Inferior parietal cortex (tissue), 1 donor: ENCODE results near the gene OR8B2.
A peak's percentile ranks its signal among the peaks of the same experiment; 100 is the strongest.
"Not testable (repeated sequence)": the region's sequence is repeated elsewhere in the genome, so short reads cannot be mapped to it uniquely, and the experiment has no call there.

Experiments used
- DNase-seq: peaks from one replicate; pipeline ENCODE4 v3.0.0-alpha.2; 2016; ENCODE audit errors: extremely low spot score

The OR8B2 gene

GRCh38 chr11:124384399-124384798 is at the start of gene OR8B2:
TSS of gene OR8B2 (minus strand) at chr11:124384499. CDS start at chr11:124383343, 1,156 bp downstream.
- DNase-seq = no peak

GRCh38 chr11:124429599-124429998 is 45.3 kb upstream of the OR8B2 start:
- DNase-seq = no peak

DNA sequence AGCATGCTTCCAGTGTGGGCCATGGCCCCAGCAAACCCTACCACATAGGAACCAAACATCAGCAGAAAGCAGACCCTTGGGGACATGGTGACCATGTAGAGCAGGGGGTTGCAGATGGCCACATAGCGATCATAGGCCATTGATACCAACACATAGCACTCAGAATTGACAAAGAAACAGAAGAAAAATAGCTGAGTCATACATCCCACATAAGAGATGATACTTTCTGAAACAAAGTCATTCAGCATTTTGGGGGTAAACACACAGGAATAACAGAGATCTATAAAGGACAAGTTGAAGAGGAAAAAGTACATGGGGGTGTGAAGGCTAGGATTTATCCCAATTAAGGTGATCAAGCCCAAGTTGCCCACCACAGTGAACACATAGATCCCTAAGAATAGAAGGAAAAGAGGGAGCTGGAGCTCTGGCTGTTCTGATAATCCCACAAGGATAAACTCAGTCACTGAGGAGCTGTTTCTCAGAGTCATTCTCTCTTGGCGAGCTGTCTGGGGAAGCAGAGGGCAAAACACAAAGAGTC is 40.2 kb upstream of the OR8B2 start, which contains the start of gene OR8B4:
Gene OR8B4, minus strand, starts transcription at position 488 of the 538 bp plus-strand sequence. Its CDS starts 0 bp downstream, at position 488.
- DNase-seq = no peak

GRCh38 chr11:124421043-124421442 is 36.7 kb upstream of the OR8B2 start:
- no peak for DNase-seq

DNA sequence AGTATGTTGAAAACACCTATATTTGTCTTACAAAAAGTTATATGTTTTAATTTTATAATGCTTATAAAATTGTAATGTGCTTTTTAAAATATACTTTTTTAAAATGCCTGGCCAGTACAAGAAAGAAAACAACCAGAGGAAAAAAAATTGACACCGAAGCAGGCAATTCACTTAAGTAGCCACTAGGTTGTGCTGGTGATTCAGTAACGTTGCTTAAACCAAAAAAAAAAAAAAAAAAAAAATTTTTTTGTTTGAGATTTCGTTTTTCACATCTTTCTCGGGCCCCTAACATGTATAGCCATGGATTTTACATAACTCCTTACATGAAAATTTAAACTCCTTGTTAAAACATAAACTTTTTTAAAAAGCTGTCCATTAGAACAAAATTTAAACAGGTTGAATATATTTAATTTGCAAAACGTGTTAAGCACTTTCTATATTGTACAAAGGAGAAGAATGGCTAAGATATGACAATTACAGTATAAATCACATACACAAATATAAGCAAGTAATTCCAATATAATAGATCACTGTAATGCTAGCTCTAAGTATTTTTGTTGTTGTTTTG is 31.1 kb upstream of the OR8B2 start:
- DNase-seq = peak; percentile 60

- DNase-seq = no peak
Observed at GRCh38 chr11:124409906-124410305, 25.6 kb upstream of the OR8B2 start.

- DNase-seq = no peak
Observed at GRCh38 chr11:124405581-124405980, 21.3 kb upstream of the OR8B2 start.

- DNase-seq = not testable (repeated sequence)
Observed at GRCh38 chr11:124403186-124403585, 18.9 kb upstream of the OR8B2 start.

DNA sequence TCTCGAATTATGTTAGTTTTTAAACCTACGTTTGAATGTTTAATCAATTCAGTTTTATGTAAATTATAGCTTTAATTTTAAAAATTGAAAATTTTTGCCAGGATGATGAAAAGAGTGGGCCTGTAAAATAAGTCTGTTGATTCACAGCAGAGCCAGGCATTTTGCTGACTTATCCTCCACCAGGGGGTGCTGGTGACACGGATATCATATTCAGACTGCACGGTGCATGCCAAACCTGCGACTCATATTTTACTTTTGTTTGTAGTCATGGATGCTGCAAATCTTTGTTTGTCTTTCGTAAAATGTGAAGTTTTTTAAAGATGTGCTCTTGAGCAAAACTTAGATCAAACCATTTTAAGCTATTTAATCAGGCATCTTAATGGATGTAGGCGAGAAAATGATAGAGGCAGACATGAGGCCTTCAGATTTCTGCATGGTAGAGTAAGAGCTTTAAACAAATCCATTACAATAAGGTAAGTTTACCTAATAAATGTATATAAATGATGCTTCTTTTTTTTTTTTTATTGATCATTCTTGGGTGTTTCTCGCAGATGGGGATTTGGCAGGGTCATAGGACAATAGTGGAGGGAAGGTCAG is 18.1 kb upstream of the OR8B2 start:
- peak; percentile 71 for DNase-seq

GRCh38 chr11:124398924-124399323 is 14.6 kb upstream of the OR8B2 start, which contains the start of gene OR8B3:
TSS of gene OR8B3 (minus strand) at chr11:124399024. CDS start at chr11:124397351, 1,673 bp downstream.
- DNase-seq = no peak

GRCh38 chr11:124396847-124397246 is 12.5 kb upstream of the OR8B2 start:
- DNase-seq = not testable (repeated sequence)

- no peak for DNase-seq
Observed at GRCh38 chr11:124394408-124394807, 10.1 kb upstream of the OR8B2 start.

GRCh38 chr11:124382857-124383256 is 1.4 kb downstream of the OR8B2 start:
- not testable (repeated sequence) for DNase-seq

DNA sequence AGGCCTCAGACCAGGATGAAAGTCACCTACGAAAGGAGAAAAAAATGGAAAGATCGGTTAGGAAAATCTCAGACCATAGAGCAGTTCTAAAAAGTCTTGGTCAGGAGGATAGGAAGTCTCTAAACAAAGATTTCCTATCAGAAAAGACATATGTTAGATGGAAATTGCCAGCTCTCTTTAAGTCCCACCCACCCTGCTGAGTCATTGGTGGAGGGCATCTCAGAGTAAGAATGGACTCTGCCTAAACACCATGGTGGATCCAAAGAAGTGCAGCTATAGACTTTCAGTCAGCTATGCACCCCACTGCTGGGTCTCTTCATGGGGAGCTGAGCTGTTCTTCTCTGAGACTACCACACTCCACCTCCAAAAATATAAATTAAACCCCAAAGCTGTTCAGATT is 3.7 kb downstream of the OR8B2 start:
- DNase-seq = no peak

DNA sequence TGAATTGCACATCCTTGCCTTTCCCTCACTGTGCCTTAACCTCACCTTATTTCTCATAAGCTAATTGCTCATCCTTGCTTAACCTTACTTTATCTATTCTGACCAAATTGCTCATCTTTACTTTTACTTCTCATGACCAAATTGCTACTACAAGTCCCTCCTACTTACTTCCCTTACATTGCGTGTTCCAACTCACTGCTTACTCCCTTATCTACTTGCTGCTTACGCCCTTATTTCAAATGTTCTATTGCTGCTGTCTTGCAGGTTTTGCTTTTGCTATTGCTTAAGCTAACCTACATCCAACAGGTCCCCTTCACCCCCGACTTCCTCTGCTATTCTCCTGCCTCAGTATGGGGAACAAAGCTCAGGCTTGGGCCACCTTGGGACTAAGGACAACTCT is 8.0 kb downstream of the OR8B2 start:
- DNase-seq = no peak

- DNase-seq = peak; percentile 7
Observed at GRCh38 chr11:124359566-124359965, 24.7 kb downstream of the OR8B2 start.

- no peak for DNase-seq
Observed at GRCh38 chr11:124346311-124346955, 37.9 kb downstream of the OR8B2 start.

DNA sequence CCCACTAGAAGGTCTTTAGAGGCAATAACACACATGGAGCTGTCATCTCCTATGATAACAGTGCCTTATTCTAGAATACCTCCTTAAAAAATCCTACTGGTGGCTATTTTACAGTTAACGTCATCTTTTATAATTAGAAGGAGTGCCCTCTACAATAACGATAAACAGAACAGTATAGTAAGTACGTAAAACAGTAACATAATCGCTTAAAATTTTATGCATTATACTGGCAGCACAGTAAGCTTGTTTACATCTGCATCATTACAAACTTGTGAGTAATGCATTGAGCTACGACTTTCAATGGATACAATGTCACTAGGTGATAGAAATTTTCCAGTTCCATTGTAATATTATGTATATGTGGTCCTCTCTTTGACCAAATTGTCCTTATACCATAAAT is 40.0 kb downstream of the OR8B2 start:
- no peak for DNase-seq

GRCh38 chr11:124340142-124340447 is 44.2 kb downstream of the OR8B2 start:
- DNase-seq = no peak

- DNase-seq = no peak
Observed at GRCh38 chr11:124339396-124340141, 44.7 kb downstream of the OR8B2 start.
